Measurements from ENCODE around the gene SOX5.
"Not testable (repeated sequence)": the region's sequence is repeated elsewhere in the genome, so short reads cannot be mapped to it uniquely, and the experiment has no call there.

SOX5 gene

DNA sequence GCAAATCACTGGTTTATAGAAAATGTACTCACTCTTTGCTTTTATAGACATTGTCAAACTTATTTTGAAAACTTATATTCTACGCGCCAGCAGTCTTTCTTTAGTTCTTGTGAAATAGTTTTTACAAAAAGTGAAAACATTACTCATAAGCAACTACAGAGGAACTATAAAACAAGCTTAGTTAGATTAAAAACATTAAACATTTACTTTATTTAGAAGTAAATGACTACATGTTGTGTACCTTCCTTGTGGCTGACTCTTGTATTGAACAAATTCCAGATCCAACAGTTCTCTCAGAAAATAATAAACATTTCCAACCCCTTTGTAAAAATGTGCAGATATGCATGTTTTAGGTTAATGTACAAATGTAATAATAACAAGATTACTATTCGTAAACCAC is 198.5 kb downstream of the SOX5 start:
- no peak for DNase-seq

DNA sequence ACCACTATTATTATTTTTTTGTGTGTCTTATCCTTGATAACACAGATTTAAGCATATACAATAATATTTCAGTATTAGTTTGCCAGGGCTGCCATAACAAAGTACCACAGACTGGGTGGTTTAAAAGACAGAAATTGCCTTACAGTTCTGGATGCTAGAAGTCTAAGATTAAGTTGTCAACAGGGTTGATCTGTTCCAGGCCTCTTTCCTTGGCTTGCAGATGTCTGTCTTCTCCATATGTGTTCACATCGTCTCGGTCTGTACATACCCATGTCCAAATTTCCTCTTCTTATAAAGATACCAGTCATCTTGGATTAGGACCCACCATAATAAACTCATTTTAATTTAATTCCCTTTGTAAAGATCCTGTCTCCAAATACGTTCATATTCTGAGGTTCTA is 204.8 kb downstream of the SOX5 start:
- DNase-seq: no peak

DNA sequence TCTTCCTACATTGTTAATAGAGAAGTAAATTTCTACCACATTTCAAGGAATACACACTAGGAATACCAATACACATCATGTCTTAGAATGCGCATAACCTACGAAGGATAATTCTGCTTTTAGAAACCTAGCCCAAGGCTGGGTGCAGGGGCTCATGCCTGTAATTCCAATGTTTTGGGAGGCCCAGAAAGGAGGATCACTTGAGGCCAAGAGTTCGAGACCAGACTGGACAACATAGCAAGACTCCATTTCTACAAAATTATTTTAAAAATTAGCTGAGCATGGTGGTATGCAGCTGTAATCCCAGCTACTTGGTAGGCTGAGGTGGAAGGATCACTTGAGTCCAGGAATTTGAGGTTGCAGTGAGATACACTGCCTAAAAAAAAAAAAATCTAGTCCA is 206.9 kb downstream of the SOX5 start:
- DNase-seq: no peak

DNA sequence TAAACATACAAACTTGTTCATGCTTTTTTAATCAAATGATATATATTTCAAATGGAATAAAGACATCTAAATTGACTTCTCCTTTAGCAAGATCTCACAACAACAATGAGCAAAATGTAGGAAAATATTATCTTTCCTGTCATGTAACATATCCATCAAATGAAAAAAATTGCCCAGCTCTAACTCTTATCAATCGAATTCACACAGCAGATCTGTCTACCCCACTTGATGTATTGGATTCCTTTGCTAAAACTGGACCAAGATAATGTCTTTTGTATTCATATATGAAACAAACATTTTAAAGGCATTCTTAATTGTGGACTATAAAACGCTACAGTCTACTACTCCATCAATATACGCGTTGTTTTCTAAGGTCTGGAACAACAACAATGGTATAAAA is 218.0 kb downstream of the SOX5 start:
- no peak for DNase-seq

DNA sequence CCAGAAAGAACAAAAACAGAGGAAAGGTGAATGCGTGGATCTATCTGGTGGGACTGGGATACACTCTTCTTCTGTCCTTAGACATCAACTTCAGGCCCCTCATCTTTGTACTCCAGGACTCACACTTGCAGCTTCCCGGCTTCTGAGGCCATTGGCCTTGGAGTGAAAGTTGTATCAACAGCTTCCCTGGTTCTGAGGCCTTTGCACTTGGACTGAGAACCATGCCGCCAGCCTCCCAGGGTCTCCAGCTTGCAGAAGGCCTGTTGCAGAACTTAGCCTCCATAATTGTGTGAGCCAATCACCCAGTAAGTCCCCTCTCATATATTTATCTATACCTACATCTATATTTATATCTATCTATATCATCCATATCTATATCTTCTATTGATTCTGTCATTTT is 218.4 kb downstream of the SOX5 start:
- DNase-seq: no peak

DNA sequence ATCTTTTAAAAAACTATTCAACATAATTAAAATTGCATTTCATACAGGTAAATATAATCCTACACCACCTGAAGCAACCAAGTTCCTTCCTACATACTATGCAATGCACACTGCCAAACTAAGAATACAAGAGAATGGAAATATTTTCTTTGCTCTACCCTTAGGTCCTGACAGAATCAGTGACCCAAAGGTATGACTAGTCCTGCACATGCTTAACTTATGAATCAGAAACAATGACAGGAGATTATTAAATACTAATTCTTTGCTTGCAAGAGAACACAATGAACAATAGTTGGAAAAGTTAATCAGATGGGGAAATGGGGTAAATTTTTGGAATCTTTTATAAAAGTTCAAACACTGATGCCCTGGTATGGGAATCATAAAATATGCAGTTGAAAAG is 220.1 kb downstream of the SOX5 start:
- DNase-seq: no peak

DNA sequence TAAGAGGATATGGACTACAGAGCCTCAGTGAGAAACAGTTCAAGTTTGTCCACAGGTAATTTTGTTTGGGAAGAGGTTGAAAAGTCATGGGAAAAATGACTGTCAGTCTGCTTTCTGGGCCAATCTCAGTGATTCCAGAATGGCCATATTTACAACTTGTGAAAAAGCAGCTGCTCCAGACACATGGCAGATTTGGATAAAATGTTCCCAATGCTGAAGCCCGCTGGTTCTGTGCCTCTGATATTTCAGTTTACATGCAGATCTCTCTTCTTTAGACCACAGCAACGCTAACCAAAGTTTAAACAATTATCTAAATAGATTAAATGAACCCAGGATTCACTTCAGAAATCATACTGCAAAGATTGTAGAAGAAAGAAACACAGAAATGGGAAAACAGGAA is 222.8 kb downstream of the SOX5 start:
- DNase-seq: no peak

DNA sequence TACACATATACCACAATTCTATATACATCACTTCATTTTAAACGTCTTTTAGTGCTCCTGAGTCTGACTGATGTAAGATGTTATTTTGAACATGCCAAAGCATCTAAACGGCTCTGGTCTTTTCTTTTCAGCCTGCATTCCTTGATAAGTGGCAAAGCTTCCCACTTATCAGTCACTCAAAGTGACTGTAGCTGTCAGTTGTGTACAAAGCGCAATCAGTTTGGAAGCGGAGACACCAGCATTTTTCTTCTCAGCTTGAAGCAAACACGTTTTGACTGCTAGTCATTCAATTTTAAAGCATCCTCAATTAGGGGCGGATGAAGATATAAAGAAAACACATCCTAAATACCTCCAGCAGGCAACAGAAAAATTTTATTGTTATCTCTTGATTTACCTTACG is 226.8 kb downstream of the SOX5 start:
- DNase-seq: no peak

DNA sequence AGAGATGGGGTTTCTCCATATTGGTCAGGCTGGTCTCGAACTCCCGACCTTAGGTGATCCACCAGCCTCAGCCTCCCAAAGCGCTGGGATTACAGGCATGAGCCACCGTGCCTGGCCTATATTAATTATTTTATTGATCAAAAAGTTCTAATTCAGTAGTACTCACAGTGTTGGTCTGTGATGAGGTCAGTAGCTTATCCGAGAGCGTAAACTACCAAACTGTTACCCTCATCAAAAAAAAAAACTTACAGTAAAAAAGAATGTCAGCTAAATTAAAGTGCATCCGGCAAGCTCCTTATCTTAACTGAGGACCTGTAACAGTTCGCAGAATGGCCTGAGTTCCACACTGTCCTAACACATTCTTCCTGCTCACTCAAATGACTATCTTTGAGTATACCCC is 228.2 kb downstream of the SOX5 start:
- no peak for DNase-seq

DNA sequence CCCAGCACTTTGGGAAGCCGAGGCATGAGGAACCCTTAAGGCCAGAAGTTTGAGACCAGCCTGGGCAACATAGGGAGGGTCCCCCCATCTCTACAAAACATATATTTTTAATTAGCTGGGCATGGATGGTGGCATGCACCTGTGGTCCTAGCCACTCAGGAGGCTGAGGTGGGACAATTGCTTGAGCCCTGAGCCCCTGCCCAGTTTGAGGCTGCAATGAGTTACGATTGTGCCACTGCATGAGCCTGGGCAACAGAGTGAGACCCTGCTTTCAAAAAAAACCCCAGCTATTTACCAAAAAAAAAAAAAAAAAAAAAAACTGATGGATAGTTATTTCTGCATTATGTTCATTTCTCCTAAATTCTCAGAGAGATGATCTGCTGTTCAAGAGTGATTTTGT is 230.0 kb downstream of the SOX5 start:
- DNase-seq: no peak

DNA sequence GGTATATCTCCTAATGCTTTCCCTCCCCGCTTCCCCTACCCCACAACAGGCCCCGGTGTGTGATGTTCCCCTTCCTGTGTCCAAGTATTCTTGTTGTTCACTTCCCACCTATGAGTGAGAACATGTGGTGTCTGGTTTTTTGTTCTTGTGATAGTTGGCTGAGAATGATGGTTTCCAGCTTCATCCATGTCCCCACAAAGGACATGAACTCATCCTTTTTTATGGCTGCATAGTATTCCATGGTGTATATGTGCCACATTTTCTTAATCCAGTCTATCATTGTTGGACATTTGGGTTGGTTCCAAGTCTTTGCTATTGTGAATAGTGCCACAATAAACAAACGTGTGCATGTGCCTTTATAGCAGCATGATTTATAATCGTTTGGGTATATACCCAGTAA is 239.1 kb downstream of the SOX5 start:
- not testable (repeated sequence) for DNase-seq

DNA sequence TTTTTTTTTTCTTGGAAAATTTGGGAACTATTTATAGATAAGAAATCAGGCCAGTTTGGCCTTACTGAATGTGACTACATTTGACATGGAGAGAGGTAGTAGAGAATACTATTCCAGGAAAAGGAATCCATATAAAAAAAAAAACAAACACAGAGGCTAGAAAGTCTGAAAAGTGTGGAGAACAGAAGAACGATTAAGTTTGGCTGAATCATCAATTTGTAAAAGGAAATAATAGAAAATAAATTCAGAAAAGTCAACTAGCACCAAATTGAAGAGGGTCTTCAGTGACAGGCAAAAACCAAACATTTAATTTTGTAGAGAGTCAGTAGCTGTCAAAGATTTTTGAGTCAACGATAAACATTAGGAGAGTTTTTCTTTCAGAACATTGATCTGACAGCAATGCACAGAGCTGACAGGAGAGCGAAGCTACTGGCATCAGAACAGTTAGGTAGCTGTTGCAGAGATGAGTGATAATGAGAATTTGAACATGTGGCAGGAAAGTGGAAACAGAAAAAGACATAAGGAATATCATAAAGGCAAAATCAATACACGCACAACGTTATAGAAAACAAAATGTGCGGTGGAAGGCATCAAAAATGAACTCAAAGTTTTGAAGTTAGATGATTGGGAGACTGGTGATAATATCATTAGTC is 241.2 kb downstream of the SOX5 start:
- DNase-seq: no peak

DNA sequence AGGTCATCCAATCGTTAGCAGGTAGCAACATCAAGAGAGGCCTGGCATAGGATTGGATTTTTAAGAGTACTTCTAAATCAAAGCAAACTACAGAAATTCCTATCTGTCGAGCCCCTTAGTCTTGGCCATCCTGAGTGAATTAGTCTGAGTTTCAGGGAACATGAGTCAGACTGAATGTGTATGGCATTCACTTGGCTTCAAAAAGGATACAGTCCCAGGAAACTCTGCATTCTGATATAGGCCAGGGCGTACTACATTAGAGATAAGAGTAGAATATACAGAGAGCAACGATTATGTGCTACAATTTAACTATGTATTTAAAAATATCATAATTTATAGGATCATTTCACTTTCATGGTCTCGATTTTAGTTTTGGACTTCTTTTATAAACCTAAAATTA is 242.2 kb downstream of the SOX5 start:
- DNase-seq: no peak

DNA sequence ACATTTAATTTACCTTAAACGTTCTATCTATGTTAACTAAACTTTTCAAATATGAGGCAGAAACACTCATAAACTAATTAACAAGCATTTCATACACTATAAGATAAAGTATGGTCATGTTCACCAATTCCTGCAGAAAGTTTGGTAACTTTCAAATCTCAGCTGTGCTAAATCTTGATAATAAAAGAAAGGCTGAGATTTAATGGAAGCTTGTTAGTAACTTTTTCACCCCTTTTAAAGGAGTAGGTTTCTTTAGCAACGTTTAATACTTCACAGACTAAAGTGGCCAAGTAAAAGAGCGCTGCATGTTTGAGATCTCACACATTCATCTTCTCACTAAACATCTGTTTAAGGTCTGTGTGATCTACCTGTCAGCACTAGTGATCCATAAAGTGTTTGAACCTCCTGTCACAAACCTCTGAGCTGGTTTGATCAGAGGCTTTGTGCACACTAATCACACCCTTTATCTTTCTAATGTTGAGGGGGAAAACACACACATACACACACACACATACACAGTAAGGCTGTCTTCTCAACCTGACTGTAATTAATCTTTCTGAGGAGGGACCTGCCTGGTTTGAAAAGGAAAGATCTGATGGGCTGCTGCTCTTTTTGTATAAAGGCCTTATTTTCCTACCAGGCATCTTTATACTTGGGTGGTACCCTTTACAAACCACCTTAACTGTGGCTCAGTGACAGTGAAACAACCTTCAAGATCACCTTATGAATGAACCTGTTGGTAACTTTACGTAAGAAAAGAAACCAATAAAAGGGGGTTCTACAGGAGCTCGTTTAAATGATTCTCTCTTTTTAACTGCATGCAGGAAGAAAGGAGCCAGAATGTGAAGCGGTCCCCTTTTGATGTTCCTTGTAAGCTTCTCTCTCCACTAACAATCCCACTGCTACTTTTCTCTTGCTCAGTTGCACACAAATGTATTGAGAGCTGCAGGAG is 244.2 kb downstream of the SOX5 start:
- DNase-seq: no peak

DNA sequence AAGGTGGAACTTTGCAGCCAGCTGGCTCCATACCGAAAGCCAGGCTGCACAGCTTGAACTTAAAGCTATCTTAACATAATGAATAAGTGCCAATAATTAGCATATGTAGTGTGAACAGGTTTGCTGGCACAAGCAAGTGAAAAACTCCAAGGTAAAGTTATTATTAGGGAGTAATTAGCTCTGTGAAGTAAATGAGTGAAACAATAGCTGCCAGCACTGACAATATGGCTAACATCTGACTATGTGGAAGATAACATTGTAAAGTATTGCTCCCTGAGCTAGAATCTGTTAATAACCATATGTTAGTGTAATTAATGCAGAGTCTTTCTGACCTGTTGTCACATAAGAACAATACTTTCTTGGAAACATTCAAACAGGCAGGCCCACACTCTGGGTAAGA is 246.4 kb downstream of the SOX5 start:
- DNase-seq: no peak

DNA sequence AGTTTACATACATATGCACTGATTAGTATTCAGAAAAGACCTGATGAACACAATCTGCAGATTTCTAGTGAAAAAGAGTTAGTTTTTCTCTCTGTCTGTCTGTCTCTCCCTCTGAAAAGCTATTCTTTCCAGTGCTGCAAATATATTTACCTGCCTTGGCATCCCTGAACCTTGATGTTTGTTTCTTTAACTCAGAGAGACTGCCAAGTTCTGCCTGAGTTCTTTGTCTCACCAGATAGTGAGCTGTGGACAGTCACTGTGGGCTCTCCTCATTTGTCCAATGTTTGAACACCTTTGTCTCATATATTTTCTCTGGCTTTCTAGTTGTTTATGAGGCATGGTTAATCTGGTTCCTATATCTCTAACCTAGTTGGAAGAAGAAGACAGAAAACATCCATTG is 250.4 kb downstream of the SOX5 start:
- no peak for DNase-seq

DNA sequence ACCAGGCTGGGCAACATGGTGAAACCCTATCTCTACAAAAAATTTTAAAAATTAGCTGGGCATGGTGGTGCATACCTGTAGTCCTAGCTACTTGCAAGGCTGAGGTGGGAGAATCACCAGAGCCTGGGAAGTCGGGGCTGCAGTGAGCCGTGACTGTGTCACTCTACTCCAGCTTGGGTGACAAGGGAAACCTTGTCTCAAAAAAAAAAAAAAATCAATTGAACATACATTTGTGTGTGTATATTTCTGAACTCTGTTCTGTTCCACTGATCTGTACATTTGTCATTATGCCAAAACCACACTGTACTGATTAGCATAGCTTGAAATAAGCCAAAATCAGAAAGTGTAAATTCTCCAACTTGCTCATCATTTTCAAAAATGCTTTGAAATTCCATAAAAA is 254.6 kb downstream of the SOX5 start:
- DNase-seq: no peak

DNA sequence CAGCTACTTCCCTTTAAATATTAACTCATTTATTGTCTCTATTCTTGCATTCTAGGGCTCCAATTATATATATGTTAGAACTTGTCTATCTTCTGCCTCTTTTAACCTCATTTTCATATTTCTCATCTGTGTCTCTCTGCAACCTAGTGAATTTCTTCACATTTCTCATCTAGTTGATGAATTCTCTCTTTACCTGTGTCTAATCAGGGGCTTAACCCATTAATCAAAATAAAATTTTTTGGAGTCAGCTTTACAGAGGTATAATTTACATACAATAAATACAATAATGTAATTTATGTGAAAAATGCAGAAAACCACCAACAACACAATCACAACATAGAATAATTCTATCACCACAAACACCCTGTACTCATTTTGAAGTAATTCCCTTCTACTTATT is 255.2 kb downstream of the SOX5 start:
- no peak for DNase-seq

DNA sequence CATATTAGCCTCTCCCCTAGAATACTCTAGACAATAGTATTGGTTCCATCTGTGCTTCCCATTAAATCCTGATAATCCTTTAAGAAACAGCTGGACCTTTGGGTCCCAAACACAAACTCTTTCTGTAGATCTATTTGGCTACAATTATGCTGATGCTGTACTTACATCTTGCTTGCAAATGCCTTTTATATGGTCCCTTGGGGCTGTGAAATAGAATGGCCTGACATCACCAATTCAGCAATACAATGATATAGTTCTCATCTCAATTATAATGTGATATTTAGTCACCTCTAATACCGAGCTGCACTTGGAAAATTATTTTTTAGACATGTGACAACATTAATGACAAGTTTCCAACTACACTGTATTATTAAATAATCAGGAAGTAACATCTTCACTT is 261.5 kb downstream of the SOX5 start:
- DNase-seq: no peak

DNA sequence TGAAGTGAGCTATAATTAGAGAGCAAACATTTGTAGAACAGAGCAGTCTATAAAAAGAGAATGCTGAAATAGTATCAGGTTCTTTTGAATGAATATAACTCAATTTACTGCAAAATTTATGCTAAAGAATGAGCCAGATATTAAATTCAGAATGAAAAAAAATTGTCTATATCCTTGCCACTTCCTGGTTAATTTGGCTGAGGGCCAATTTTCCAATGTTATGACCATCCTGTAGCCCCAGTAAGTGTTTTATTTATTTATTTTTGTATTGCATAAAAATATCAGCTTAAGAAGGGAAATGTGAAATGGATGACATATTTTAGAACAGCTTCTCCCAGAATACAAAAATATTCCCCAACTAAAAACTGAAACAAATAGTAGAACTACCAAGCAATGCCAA is 263.4 kb downstream of the SOX5 start:
- no peak for DNase-seq

DNA sequence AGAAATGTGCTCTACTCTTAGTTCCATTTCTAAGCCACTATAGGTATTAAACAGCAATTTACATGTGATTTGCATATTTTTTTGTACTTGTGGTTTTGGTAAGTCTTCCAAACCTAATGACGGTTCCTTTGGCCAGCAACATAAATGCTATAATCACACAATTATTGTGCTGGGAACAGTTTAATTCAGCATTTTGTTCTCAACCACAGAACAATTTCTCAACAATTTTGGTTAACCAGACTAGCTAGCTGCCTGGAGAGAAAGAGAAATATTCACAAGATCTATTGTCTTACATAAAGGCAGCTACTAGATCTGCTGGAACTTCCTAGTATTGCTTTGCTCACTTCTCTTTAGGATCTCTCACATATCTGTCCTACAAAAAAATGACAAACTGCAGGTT is 265.3 kb downstream of the SOX5 start:
- no peak for DNase-seq

DNA sequence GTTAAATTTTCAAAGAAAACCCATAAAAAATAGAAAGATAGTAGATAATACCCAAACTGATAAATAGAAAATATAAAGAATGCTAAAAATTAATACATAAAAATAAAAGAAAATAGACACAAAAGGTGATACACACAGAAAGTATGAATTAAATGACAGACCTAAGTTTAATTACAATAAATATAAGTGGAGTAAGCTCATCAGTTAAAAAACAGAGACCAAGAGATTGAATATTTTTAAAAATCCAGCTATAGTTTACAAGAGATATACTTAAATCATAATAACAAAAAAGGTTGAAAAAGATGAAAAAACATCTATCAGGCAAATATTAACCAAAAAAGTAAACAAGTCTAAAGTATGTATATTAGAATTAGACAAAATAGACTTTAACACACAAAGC is 268.2 kb downstream of the SOX5 start:
- DNase-seq: no peak

DNA sequence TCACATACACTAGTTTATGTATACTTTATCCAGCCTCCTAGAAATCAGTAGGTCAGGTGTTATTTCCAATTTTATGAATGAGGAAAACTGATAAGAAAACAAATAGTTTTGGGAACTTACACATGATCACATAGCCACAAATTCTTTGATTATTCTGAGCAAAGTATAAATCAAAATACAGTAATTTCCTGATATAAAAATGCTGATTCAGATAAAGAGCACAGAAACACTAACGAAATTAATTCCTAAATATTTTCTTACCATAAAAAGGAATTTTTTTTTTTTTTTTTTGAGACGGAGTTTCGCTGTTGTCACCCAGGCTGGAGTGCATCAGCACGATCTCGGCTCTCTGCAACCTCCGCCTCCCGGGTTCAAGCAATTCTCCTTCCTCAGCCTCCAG is 275.4 kb downstream of the SOX5 start:
- no peak for DNase-seq

DNA sequence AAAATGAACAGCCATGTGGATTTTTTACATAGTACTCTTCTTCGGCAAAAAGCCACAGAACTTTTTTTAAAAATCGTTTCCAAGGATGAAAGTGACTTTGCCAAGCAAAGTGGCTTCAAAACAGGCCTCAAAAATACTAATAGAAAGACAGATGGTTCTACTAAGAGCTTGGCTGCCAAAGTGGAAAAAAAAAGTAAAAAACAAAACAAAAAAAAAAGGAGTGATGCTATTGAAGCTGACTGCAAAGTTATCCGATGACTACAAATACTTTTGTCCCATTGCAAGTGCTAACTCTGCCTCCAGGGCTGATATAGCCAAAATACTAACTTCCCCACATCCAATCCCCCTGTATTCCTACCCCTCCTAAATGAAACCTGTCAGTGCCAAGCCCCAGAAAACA is 277.6 kb downstream of the SOX5 start:
- no peak for DNase-seq

DNA sequence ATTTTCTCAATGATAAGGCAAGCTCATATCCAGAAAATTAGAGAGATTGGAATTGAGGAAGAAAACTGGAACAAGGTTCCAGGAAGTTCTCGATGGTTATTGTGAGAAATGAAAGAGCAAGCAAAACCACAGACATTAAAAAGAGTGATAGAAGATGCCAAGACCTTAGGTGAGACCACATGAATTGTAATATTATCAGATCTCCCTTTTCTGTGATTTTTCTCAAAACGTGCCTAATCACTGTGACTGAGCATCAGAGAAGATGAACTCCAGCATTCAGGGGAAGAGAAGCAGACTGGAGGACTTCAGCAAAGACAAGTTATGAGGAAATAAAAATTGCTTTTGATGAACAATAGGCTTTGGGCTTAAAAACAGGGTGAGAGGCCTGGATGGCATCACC is 278.8 kb downstream of the SOX5 start:
- no peak for DNase-seq

Measured in GF-D8 (cell line).